Chondrocyte (in vitro differentiated cells): ENCODE measurements around the gene HCFC1R1. TPM values are rescaled to one million over a fixed set of nuclear protein-coding genes. Genes with fewer than 3 reads are reported as not detected.

Experiments
- DNase-seq: peaks from one replicate; pipeline ENCODE4 v3.0.0; 2021; ENCODE audit warnings: mixed read lengths, low spot score
- H3K27ac Mint-ChIP-seq: one replicate; pipeline ENCODE4 v1.8.0; 2021; ENCODE audit warnings: mild to moderate bottlenecking, moderate library complexity, mixed read lengths; ENCODE audit not compliant: unreplicated experiment
- H3K27me3 Mint-ChIP-seq: 2 replicates; pipeline ENCODE4 v1.8.0; 2021; ENCODE audit warnings: low read depth, mixed read lengths
- H3K36me3 Mint-ChIP-seq: 2 replicates; pipeline ENCODE4 v1.8.0; 2021; ENCODE audit warnings: low read depth, mixed read lengths
- H3K4me1 Mint-ChIP-seq: 2 replicates; pipeline ENCODE4 v1.8.0; 2021; ENCODE audit warnings: low read depth, mild to moderate bottlenecking, mixed read lengths
- H3K4me3 Mint-ChIP-seq: one replicate; pipeline ENCODE4 v1.8.0; 2021; ENCODE audit warnings: mild to moderate bottlenecking, moderate library complexity, mixed read lengths; ENCODE audit not compliant: unreplicated experiment
- H3K9me3 Mint-ChIP-seq: 2 replicates; pipeline ENCODE4 v1.8.0; 2021; ENCODE audit warnings: low read depth, mixed read lengths
- CTCF ChIP-seq: fragments of 200-600 bp; sonication (generic); IDR thresholded peaks from 2 replicates; pipeline ENCODE4 v1.5.0; 2021; ENCODE audit warnings: antibody characterized with exemption, mild to moderate bottlenecking, moderate library complexity
- total RNA-seq: library from RNA; stranded (reverse); gene quantifications from 3 replicates; pipeline ENCODE4 v1.2.1, GENCODE V29; 2021

The HCFC1R1 gene
- total RNA-seq, 1 donor from 2014 or later, result 79.3 TPM

GRCh38 chr16:2992383-2993081 lies 31.2 kb downstream of the HCFC1R1 start:
- no peaks in the 10 kb centered on the region for H3K4me1 Mint-ChIP-seq
- no peaks in the 10 kb centered on the region for H3K9me3 Mint-ChIP-seq
- no peak overlapping the region for H3K4me3 Mint-ChIP-seq
- H3K36me3 Mint-ChIP-seq, result no peaks in the 10 kb centered on the region
- DNase-seq, result no peak
- no peak for TF ChIP-seq CTCF
- H3K27ac Mint-ChIP-seq, result no peak overlapping the region
- H3K27me3 Mint-ChIP-seq, result no peaks in the 10 kb centered on the region

GRCh38 chr16:2991566-2992261 lies 32.0 kb downstream of the HCFC1R1 start:
- no peak for TF ChIP-seq CTCF
- H3K36me3 Mint-ChIP-seq, result no peaks in the 10 kb centered on the region
- no peaks in the 10 kb centered on the region for H3K4me1 Mint-ChIP-seq
- DNase-seq, result no peak
- H3K27me3 Mint-ChIP-seq, result no peaks in the 10 kb centered on the region
- H3K9me3 Mint-ChIP-seq, result no peaks in the 10 kb centered on the region
- H3K4me3 Mint-ChIP-seq, result no peak overlapping the region
- no peak overlapping the region for H3K27ac Mint-ChIP-seq

GRCh38 chr16:2990891-2991290 lies 32.9 kb downstream of the HCFC1R1 start:
- no peaks in the 10 kb centered on the region for H3K9me3 Mint-ChIP-seq
- no peak overlapping the region for H3K27ac Mint-ChIP-seq
- no peaks in the 10 kb centered on the region for H3K27me3 Mint-ChIP-seq
- no peak for TF ChIP-seq CTCF
- no peaks in the 10 kb centered on the region for H3K4me1 Mint-ChIP-seq
- DNase-seq, result no peak
- no peak overlapping the region for H3K4me3 Mint-ChIP-seq
- H3K36me3 Mint-ChIP-seq, result no peaks in the 10 kb centered on the region

- Mint-ChIP-seq H3K27me3 (no peaks in the 10 kb centered on the region), H3K9me3 (no peaks in the 10 kb centered on the region), H3K36me3 (no peaks in the 10 kb centered on the region), H3K4me3 (no peak overlapping the region), H3K4me1 (peaks cover 4% of the 10 kb centered on the region), H3K27ac (no peak overlapping the region)
- no peak for TF ChIP-seq CTCF
- no peak for DNase-seq
Observed at GRCh38 chr16:2988590-2989099, 35.1 kb downstream of the HCFC1R1 start.

GRCh38 chr16:2987833-2988232 lies 35.9 kb downstream of the HCFC1R1 start:
- H3K9me3 Mint-ChIP-seq, result no peaks in the 10 kb centered on the region
- TF ChIP-seq CTCF, result no peak
- no peaks in the 10 kb centered on the region for H3K36me3 Mint-ChIP-seq
- H3K4me1 Mint-ChIP-seq, result peaks cover 4% of the 10 kb centered on the region
- no peak overlapping the region for H3K4me3 Mint-ChIP-seq
- no peaks in the 10 kb centered on the region for H3K27me3 Mint-ChIP-seq
- H3K27ac Mint-ChIP-seq, result no peak overlapping the region
- no peak for DNase-seq
